Adrenal gland (tissue), 12 donors: ENCODE results near the gene PRR19. TPM values are rescaled to one million over a fixed set of nuclear protein-coding genes. Genes with fewer than 3 reads are reported as not detected.

Experiments used
- DNase-seq, 7 donors: peaks; one replicate each; pipeline ENCODE4 v3.0.0-alpha.2; 2019 to 2020
- H3K27ac ChIP-seq, 5 donors: fragments of 200-600 bp; sonication (generic) in 4 of 5; 1 replicate in 3 of 5; 2 replicates in 2 of 5; pipeline versions ENCODE4 v1.5.1 to v1.8.0; 2016 to 2020; ENCODE audit warnings: mild to moderate bottlenecking in 1 of 5
- H3K27me3 ChIP-seq: fragments of 200-600 bp; 2 replicates; pipeline ENCODE4 v1.8.0; 2021
- H3K36me3 ChIP-seq, 2 donors: fragments of 200-600 bp; replicated peaks in 1 of 2; 1 replicate in 1 of 2; 2 replicates in 1 of 2; pipeline versions ENCODE4 v1.5.1 to v1.8.0; 2018 to 2022
- H3K4me1 ChIP-seq, 2 donors: fragments of 200-600 bp; replicated peaks in 1 of 2; 1 replicate in 1 of 2; 2 replicates in 1 of 2; pipeline versions ENCODE4 v1.5.1 to v1.8.0; 2018 to 2021
- H3K4me3 ChIP-seq, 4 donors: fragments of 200-600 bp; sonication (generic) in 3 of 4; one replicate each; pipeline ENCODE4 v1.5.1; 2016 to 2018
- H3K9me3 ChIP-seq, 3 donors: fragments of 200-600 bp; sonication (generic) in 1 of 3; replicated peaks in 1 of 3; 1 replicate in 2 of 3; 2 replicates in 1 of 3; pipeline versions ENCODE4 v1.5.1 to v1.8.0; 2016 to 2021
- POLR2A ChIP-seq, 2 donors: fragments of 450-650 bp; IDR thresholded peaks; one replicate each; pipeline ENCODE4 v1.6.1; 2017; ENCODE audit warnings: antibody characterized with exemption in 2 of 2, mild to moderate bottlenecking in 2 of 2, moderate library complexity in 1 of 2
- WGBS, 4 donors: extraction: QIAGEN DNeasy Blood & Tissue Kit in 2 of 4; methylation state at CpG; one replicate each; pipeline versions ENCODE4 v1.1.5 to v1.1.7; 2013 to 2017; 5-methylcytosine and 5-hydroxymethylcytosine counted together
- intact Hi-C, 2 donors: fragments of 100-400 bp; cut with DNase I; formaldehyde crosslinking; loops; one replicate each; pipeline versions ENCODE4 v1.14.1 to v1.15.0; 2022 to 2023
- polyA plus RNA-seq, 3 donors: library from polyadenylated mRNA; stranded (reverse); fragments of 200-250 nt in 2 of 3; fragments of 350-450 nt in 1 of 3; fragmentation: Illumina TruSeq in 1 of 3; extraction: RNeasy Lipid Tissue Mini Kit (QIAGEN cat#74804) in 1 of 3; gene quantifications; one replicate each; pipeline ENCODE4 v1.2.3, GENCODE V29; 2013 to 2014
- total RNA-seq, 9 donors: library from RNA; depleted of rRNA in 4 of 9; stranded (reverse); fragments of >200 nt in 4 of 9; fragments of 120-200 nt in 1 of 9; fragmentation: NEBNext Ultra II Directional in 1 of 9; extraction: Animal tissue kit (Norgen Biotek cat#: 25700) in 1 of 9; gene quantifications; one replicate each; pipeline versions ENCODE4 v1.1.0 to v1.2.4, GENCODE V29; 2013 to 2023
- TF ChIP-seq, protein P1 (sequence below), 6 experiments: fragments of 450-650 bp in 4 of 6; fragments of 200-600 bp in 2 of 6; sonication (generic) in 1 of 6; IDR thresholded peaks; 1 replicate in 5 of 6; 2 replicates in 1 of 6; pipeline versions ENCODE4 v1.5.1 to v1.8.0; 2016 to 2021; ENCODE audit warnings: antibody characterized with exemption in 6 of 6, mild to moderate bottlenecking in 2 of 6, moderate library complexity in 1 of 6
- donor health status: healthy with polysubstance abuse.
- donor health status: Bipolar disorder and iron deficiency.
- donor health status: DM: yes; HTN: yes; CAD: no.
- donor health status: DM: no; HTN: no; CAD: no.
- donor health status: DM: no; HTN: no; CAD: no.
- donor health status: DM: yes; HTN: yes; CAD: no.

PRR19 gene
- total and polyA plus RNA-seq, 12 donors: 0.51 to 2.5 (median 1.5) TPM

DNA sequence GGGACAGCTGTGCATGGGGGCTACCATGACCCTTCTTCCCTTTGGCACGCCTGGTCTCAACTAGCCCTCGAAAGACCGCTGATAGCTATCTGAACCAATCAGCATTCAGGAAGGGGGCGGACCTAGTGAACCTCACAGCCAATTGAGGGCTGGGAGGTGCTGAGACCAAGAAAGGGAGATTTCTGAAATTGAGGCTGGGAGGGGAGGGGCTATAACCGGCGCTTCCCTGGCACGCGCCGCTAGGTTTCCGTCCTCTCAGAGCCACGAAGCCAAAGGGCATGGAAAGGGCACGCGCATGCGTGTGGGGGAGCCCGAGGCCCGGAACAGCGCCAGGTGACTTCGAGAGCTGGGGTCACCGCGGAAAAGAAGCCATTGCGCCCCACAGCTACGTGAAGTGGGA lies 4.7 kb downstream of the PRR19 start:
- no peak overlapping the region for H3K27ac ChIP-seq
- no peaks in the 10 kb centered on the region for H3K9me3 ChIP-seq
- H3K4me3 ChIP-seq: no peak overlapping the region
- no peaks in the 10 kb centered on the region for H3K36me3 ChIP-seq
- peaks cover 5 to 10% of the 10 kb centered on the region in 2 donors for H3K4me1 ChIP-seq
- WGBS, 4 donors: 79 to 94% (median 90%) methylated on average over 22 of the region's 22 CpGs
- DNase-seq: no peak
- no peaks in the 10 kb centered on the region for H3K27me3 ChIP-seq
- no peak for TF ChIP-seq POLR2A (IDR thresholded peaks at IDR 0.05)
- TF ChIP-seq, protein P1, sequence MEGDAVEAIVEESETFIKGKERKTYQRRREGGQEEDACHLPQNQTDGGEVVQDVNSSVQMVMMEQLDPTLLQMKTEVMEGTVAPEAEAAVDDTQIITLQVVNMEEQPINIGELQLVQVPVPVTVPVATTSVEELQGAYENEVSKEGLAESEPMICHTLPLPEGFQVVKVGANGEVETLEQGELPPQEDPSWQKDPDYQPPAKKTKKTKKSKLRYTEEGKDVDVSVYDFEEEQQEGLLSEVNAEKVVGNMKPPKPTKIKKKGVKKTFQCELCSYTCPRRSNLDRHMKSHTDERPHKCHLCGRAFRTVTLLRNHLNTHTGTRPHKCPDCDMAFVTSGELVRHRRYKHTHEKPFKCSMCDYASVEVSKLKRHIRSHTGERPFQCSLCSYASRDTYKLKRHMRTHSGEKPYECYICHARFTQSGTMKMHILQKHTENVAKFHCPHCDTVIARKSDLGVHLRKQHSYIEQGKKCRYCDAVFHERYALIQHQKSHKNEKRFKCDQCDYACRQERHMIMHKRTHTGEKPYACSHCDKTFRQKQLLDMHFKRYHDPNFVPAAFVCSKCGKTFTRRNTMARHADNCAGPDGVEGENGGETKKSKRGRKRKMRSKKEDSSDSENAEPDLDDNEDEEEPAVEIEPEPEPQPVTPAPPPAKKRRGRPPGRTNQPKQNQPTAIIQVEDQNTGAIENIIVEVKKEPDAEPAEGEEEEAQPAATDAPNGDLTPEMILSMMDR (IDR thresholded peaks at IDR 0.05): no peak
- intact Hi-C loops: no loop called here

DNA sequence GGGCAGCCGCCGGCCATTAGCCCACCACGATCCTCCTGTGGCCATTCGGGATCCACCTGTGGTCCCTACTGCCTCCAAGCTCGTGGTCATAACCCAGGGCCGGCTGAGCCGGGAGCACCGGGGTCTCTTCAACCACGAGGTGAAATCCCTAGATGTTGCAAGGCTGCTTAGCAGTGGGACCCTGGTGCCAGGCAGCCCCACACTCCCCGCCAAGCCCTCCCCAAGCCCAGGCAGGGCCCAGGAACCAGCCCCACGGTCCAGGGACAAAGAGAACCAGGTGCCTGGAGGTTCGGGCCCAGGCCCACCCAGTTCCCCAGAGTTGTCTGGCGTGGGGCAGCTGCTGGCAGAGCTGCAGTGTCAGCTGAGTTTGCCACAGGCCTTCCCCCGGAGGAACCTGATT lies 7.8 kb downstream of the PRR19 start:
- TF ChIP-seq, protein P1 (IDR thresholded peaks at IDR 0.05): no peak
- no peak for TF ChIP-seq POLR2A (IDR thresholded peaks at IDR 0.05)
- Histone ChIP-seq H3K9me3 (no peaks in the 10 kb centered on the region), H3K4me1 (peaks cover 9 to 10% of the 10 kb centered on the region in 2 donors), H3K36me3 (no peaks in the 10 kb centered on the region), H3K27ac (no peak overlapping the region), H3K27me3 (no peaks in the 10 kb centered on the region), H3K4me3 (no peak overlapping the region)
- intact Hi-C loops: no loop called here
- DNase-seq: no peak
- WGBS, 4 donors: 79 to 93% (median 93%) methylated on average over 3 to 14 of the region's 14 CpGs

DNA sequence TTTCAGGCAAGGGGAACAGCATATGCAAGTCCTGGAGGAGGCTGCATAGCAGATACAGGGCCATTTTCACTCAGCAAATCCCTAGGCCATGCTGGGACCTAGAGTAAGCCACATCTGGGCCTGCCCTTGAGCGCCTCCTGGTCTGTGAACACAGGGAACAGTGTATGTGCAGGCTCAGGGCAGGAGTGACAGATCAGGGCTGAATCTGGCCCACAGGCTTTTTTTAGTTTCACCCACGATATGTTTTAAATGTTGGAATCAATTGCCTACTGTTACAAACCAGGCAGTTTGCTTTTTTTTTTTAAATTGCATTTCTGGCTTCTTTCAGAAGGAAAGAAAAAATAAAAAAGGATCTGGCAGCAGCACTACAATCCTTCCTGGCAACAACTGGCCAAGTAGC lies 9.7 kb downstream of the PRR19 start:
- no peak overlapping the region for H3K27ac ChIP-seq
- H3K4me1 ChIP-seq: peaks cover 9 to 10% of the 10 kb centered on the region in 2 donors
- no peak for TF ChIP-seq POLR2A (IDR thresholded peaks at IDR 0.05)
- H3K36me3 ChIP-seq: no peaks in the 10 kb centered on the region
- 64 to 72% (median 68%) methylated on average over 2 of the region's 2 CpGs for WGBS, 4 donors
- intact Hi-C loops: no loop called here
- H3K9me3 ChIP-seq: no peaks in the 10 kb centered on the region
- DNase-seq: no peak
- H3K27me3 ChIP-seq: no peaks in the 10 kb centered on the region
- no peak overlapping the region for H3K4me3 ChIP-seq

GRCh38 chr19:42312370-42312769 lies 10.4 kb downstream of the PRR19 start:
- peaks cover 9 to 10% of the 10 kb centered on the region in 2 donors for H3K4me1 ChIP-seq
- H3K9me3 ChIP-seq: no peaks in the 10 kb centered on the region
- no peak overlapping the region for H3K4me3 ChIP-seq
- TF ChIP-seq, protein P1 (IDR thresholded peaks at IDR 0.05): no peak
- no peak for TF ChIP-seq POLR2A (IDR thresholded peaks at IDR 0.05)
- 63 to 72% (median 65%) methylated on average over 4 to 5 of the region's 5 CpGs for WGBS, 4 donors
- H3K27me3 ChIP-seq: no peaks in the 10 kb centered on the region
- intact Hi-C loops: no loop called here
- H3K36me3 ChIP-seq: no peaks in the 10 kb centered on the region
- no peak for DNase-seq
- H3K27ac ChIP-seq: no peak overlapping the region

DNA sequence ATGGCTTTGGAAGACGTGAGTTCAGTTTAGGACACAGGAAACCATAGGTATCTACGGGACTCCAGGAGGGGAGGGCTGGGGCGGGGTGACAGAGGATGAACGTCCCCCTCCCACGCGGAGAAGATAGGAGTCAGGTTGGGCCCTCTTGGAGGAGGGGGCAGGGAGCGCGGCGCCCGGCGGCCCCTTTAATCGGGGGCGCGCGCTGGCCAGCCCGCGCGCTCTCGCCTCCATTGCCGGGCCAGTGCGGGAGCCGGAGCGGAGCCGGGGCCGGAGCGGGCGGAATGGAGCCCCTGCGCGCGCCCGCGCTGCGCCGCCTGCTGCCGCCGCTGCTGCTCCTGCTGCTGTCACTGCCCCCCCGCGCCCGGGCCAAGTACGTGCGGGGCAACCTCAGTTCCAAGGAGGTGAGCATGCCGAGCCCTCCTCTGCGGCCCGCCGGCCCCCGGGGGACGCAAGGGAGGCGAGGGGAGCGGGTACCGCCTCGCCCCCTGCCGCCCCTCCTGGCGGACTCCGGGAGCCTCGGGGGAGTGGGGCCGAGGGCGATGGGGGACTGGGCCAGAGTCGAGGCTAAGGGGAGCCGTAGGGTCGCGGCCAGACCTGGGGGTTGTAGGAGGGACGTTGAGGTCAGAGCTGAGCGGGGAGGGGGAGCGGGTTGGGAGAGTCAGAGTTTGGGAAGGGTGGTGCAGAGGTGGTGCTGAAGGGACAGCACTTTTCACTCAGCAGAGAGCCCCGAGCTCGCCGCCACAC lies 11.3 kb downstream of the PRR19 start, which contains the start of gene TMEM145:
Gene TMEM145, plus strand, starts transcription at position 214 of the 744 bp plus-strand sequence. Its CDS starts 68 bp downstream, at position 282.
- 0% methylated on average over 23 to 67 of the region's 67 CpGs for WGBS, 4 donors
- intact Hi-C loops: no loop called here
- Histone ChIP-seq H3K27me3 (no peaks in the 10 kb centered on the region), H3K4me1 (peaks cover 9 to 10% of the 10 kb centered on the region in 2 donors), H3K9me3 (no peaks in the 10 kb centered on the region), H3K27ac (peak within 1 kb of the TSS in 1 of 5 donors; percentile 49), H3K36me3 (no peaks in the 10 kb centered on the region), H3K4me3 (peak within 1 kb of the TSS in 2 of 4 donors; percentile 22 to 56)
- DNase-seq: peak in 4 of 7 donors; percentile 51 to 68 (median 60)
- TF ChIP-seq, protein P1 (IDR thresholded peaks at IDR 0.05): peak in 1 of 6 experiments; percentile 22
- TF ChIP-seq POLR2A (IDR thresholded peaks at IDR 0.05): no peak
